Suppressor macrophage treated with lipopolysaccharide for 4 hours (primary cell): Measurements from ENCODE around the gene RASA4B.
"Not testable (repeated sequence)": the region's sequence is repeated elsewhere in the genome, so short reads cannot be mapped to it uniquely, and the experiment has no call there.

Experiments
- DNase-seq: peaks from one replicate; pipeline ENCODE4 v3.0.0-alpha.2; 2020

Gene RASA4B

DNA sequence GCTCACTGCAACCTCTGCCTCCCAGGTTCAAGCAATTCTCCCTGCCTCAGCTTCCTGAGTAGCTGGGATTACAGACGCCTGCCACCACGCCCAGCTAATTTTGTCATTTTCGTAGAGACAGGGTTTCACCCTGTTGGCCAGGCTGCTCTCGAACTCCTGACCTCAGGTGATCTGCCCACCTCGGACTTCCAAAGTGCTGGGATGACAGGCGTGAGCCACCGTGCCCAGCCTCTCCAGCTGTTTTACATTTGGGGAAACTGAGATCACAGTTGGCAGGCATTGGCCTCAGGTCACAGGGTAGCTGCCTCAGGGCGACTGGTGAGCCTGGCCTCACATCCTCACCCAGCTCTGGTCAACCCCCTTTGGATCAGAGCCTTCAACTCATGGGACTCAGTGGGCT lies 7.0 kb downstream of the RASA4B start:
- not testable (repeated sequence) for DNase-seq

GRCh38 chr7:102507410-102508088 lies 10.0 kb downstream of the RASA4B start:
- not testable (repeated sequence) for DNase-seq

DNA sequence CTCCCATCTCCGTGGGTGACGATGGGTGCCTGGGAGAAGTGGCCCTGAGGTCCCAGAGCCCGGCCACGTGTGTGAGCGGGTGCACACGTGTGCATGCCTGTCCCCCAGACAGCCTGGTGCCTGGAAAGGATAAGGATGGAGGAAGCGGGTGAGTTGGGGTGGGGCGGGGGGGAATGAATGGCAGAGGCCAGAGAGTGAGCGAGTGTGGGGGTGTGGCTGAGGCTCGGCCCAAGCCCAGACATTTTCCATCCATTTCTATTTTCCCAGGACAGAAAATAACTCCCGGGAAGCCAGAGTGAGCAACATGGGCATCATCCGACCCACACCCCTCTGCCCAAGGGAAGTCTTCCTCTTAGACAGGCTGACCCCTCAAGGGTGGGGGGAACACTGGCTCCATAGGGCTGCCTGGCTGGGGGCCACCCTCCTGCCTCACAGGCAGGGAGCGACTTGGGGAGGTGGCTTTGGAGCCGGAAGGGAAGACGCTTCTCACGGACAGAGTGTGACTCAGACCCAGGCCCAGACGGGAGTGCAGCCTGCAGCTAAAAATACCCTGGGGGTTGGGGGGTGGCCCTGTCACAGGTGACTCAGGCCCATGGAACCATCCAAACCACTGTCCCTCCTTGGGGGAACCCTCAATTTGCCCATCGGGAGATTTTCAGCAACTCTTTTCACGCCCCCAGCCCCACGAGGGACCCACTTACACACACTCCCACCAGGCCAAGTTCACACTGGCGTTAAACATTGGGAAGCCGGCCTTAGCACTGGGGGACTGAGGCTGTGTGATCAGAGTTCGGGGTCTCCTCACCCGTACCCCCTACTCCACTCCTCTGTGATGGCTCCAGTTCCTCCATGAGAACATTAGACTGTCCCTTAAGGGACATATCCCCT lies 12.0 kb downstream of the RASA4B start:
- DNase-seq: not testable (repeated sequence)

DNA sequence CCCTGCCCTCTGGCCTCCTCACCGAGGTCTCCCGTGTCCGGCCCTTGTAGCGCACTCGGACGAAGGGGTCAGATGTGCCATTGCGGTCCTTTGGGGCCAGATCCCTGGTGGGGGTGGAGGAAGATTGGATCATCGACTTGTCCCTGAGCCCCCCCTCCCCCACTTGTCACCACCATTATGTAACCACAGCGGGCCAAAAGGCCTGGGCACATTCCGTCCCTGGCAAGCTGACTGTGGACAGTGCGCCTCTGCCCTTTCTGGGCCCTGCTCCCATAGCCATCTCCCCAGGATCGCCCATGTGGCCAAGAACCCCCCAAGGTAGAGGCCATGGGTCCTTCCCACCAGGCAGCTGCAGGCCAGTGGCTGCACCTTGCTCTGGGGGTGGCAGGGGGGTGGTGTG lies 14.4 kb downstream of the RASA4B start:
- DNase-seq: not testable (repeated sequence)

- DNase-seq: not testable (repeated sequence)
These were observed 19.3 kb downstream of the RASA4B start for GRCh38 chr7:102498321-102498720.

DNA sequence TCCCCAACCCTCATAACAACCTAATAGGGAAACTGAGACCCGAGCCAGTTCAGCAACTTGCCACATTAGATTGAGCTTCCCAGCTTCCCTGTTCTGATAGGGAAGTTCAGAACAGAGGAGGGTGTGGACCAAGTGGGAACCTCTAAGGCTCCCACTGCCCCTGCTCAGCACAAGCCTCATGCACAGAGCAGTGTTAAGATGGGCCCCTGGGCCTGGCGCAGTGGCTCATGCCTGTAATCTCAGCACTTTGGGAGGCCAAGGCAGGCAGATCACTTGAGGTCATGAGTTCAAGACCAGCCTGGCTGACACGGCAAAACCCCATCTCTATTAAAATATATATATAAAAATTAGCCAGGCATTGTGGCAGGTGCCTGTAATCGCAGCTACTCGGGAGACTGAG lies 20.3 kb downstream of the RASA4B start:
- not testable (repeated sequence) for DNase-seq

DNA sequence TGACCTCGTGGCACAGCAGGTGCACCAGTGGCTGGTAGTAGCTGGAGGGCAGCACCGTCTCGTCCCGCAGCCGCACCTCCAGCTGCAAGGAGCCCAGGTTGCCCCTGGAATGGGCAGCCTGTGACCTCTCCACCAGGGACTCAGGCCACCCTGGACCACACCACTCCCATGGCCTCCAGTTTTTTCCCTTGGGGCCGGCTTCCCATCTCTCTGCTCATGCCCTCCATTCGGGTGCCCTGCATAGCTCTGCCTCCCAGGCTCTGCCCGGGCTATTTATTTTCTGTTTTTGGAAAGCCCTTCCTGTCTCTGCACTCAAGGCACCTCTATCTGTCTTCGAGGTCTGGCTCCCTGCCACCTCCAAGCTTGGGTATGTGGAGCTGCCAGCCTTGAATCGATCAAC lies 20.7 kb downstream of the RASA4B start:
- not testable (repeated sequence) for DNase-seq

DNA sequence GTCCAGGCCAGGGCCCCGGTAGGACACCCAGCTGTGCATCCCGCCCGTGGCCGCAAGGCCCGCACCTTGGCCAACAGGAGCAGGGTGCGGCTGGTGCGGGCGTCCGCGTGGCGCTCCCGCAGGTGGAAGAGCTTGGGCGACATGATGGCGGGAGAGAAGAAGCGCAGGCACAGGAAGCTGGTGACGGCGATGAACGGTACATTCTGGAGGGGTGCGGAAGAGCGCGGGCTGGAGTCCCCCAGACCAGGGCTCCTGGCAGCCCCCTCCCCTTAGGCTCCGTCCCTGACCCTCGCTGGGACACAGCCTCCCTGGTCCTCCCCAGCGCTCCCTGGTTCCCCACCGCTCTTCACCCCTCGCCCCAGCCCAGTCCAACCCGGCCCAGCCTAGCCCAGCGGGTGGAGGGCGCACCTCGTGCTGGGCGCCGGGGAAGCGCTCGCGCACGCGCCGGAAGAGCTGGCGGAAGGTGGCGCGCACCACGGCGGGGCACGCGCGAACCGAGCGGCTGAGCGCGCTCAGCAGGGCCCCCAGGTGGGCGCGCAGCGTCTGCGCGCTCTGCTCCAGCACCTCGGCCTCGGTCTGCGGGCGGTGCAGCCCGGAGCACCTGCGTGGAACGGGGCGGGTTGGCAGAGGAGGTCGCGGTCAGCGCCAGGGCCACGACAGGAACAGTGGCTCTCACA lies 23.0 kb downstream of the RASA4B start:
- DNase-seq: not testable (repeated sequence)

- not testable (repeated sequence) for DNase-seq
These were observed 23.6 kb downstream of the RASA4B start for GRCh38 chr7:102494026-102494425.

DNA sequence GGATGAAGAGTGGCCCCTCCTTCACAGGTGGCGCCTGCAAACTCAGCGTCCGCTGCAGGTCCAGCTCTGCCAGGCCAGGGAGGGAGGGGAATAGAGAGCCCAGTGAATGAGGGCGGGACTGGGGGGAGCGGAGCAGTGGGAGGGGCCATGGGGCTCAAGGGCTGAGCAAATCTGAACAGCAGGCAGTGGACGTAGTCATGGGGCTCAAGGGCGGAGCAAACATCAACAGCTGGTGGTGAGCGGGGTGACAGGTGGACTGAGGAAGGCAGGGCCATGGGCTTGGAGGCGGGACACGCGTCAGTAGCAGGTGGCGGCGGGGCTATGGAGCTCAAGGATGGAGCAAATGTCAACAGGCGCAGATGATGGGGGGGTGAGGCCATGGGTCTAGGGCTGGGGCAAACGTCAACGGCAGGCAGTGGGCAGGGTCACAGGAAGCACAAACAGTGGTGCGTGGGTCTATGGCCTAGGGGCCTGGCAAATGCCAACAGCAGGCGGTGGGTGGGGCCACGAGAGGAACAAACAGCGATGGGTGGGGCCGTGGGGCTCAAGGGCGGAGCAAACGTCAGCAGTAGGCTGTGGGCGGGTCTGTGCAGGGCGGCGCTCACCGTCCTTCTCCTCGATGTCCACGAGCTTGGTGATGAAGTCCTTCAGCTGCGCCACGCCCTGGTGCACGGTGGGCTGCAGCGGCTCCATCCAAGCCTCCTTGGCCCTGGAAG lies 24.2 kb downstream of the RASA4B start:
- DNase-seq: not testable (repeated sequence)

DNA sequence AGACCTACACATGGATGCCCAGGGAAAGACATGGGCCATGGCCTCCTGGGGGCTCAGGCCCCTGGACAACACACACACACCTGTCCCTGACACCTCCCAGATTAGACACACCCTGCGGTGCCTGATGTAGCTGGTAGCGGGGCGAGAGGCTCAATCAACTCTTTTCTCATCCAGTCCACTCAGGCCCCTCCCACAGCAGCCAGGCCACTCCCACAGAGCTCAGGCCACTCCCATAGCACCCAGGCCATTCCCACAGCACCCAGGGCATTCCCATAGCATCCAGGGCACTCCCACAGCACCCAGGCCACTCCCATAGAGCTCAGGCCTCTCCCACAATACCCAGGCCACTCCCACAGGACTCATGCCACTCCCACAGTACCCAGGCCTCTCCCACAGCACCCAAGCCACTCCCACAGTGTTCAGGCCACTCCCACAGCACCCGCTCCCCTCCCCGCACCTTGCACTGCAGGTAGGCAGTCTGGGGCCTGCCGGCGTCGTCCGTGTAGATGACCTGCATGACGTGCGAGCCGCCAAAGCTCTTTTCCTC lies 27.0 kb downstream of the RASA4B start:
- not testable (repeated sequence) for DNase-seq

DNA sequence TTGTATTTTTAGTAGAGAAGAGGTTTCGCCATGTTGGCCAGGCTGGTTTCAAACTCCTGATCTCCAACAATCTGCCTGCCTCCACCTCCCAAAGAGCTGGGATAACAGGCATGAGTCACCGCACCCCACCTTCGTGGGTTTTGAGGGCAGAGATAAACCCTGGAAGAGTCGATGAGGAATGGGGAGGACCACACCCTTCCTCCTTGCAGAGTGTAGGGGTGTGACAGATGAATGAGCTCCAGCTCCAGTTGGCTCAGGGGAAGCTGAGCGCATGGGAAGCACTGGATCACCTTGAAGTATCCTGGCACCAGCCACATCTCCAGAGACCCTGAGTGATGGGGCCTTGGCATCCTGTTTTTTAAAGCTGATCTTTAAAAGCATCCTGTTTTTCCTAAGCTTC lies 33.3 kb downstream of the RASA4B start:
- DNase-seq: not testable (repeated sequence)

GRCh38 chr7:102481962-102482361 lies 35.6 kb downstream of the RASA4B start:
- DNase-seq: not testable (repeated sequence)

- DNase-seq: not testable (repeated sequence)
These were observed 37.5 kb downstream of the RASA4B start for GRCh38 chr7:102479982-102480637.

DNA sequence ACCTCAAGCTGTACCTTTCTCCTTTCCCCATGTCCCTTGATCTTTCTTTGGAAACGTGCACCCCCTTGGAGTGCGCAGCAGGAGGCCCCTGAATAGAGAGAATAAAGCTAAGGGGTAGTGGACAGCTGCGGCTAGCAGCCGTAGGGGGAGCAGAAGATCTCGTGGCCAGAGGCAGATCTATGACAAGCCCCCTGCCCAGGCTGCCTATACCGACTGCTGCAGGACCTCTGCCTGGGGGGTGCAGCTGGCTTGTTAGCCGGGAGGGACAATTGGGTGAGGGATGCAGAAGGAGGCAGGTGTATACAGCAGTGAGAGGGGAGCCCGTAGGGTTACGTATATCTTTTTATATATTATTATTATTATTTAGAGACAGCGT lies 38.4 kb downstream of the RASA4B start:
- DNase-seq: not testable (repeated sequence)

DNA sequence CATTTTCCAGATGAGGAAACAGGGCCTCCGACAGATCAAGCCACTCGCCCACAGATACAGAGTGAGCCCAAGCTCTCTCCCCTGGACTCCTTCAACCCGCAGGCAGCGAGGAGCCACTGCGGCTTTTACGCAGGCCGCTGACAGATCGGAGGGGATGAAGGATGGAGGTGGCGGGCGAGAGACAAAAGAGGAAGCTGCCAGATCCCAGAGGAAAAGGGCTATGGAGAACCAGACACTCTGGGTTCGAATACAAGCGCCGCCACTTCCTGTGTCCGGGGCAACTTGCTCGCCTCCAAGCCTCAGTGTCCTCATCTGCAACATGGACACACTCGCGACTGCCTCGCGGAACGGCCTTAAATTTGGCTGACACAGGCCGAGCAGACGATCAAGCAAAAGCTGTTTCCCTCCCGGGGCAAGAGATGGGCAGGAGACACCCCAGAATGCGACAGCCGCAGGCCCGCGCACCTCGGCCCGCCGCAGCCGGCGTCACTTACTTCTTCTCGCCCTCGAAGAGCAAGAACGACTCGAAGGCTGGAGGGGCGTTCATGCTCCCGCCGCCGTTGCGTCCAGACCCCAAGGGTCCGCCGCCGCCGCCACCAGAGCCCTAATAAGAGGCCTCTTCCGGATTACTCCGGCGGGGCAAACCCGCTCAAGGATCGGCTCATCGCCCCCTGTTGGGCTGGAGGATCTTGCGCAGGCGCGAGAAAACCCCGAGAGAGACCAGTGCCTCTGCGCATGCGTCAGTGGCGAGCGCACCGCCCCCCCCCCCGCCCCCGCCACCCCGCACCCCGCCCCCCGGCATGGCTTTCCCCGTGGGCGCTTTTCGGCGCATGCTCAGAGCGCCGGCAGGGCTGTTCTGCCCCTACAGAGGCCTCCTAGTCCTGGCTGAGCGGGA lies 39.0 kb downstream of the RASA4B start, which contains the start of gene POLR2J:
POLR2J (minus strand) TSS at position 609 of the 895 bp plus-strand sequence; CDS start at position 547, 62 bp downstream.
- peak; percentile 53 for DNase-seq

DNA sequence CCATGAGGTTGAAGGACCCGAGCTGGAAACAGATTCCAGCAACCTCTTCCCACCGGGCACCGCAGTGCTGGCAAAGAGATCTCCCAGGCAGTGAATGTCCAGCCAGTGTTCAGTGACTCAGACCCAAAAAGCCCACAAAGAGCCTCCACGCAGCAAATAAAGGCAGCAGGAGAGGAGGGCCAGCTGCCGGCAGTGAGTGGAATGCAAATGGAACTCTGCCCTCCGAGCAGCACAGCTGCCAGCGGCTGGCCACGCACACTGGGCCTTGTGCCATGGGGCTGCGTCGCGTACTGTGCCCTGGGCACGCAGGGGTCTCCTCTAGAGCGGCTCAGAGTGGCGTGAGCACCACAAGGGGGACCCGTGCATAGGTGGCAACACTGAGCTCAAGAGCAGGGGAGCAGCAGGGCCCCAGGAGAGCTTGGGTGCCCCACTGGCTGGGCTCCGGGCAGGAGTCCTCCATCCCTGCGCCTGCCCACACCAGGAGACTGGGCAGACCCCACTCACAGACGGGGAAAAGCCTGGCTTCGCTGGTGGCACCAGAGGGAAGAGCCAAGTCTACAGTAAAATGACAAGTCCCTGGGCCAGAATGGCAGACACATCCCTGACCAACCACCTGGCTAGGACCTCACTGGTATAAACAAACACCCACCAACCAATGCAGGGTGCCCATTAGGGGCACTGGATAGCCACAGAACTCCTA lies 42.7 kb downstream of the RASA4B start:
- DNase-seq: not testable (repeated sequence)

- DNase-seq: not testable (repeated sequence)
These were observed 43.5 kb downstream of the RASA4B start for GRCh38 chr7:102474116-102474515.

GRCh38 chr7:102473271-102473991 lies 44.1 kb downstream of the RASA4B start:
- DNase-seq: no peak
